Activated B cell treated with CpG ODN at 0.5 μM for 24 hours (primary cell): ENCODE measurements around the gene TRIM49. TPM values are rescaled to one million over a fixed set of nuclear protein-coding genes. Genes with fewer than 3 reads are reported as not detected.
"Not testable (repeated sequence)": the region's sequence is repeated elsewhere in the genome, so short reads cannot be mapped to it uniquely, and the experiment has no call there.

Experiments used
- ATAC-seq: fragments of 200-7000 bp; cut with Tn5 transposase; one replicate; pipeline ENCODE4 v1.10.0; 2021; ENCODE audit warnings: low read depth, mild to moderate bottlenecking, moderate library complexity
- CTCF ChIA-PET: fragments of 350-600 bp; sonication (Branson Sonifier 250); formaldehyde crosslinking; loops from one replicate; lab custom pipeline; 2021; ENCODE audit warnings: antibody characterized with exemption; lab: Charles Lee
- POLR2A ChIA-PET: fragments of 350-600 bp; sonication (Branson Sonifier 250); formaldehyde crosslinking; loops from one replicate; lab custom pipeline; 2021; ENCODE audit warnings: antibody characterized with exemption; lab: Charles Lee
- DNase-seq: peaks from one replicate; pipeline ENCODE4 v3.0.0; 2022
- H3K27ac Mint-ChIP-seq: one replicate; pipeline ENCODE4 v1.8.0; 2020; ENCODE audit warnings: mixed read lengths
- H3K27me3 Mint-ChIP-seq: one replicate; pipeline ENCODE4 v1.8.0; 2021; ENCODE audit warnings: mixed read lengths
- H3K36me3 Mint-ChIP-seq: one replicate; pipeline ENCODE4 v1.8.0; 2021; ENCODE audit warnings: low read depth, mixed read lengths
- H3K4me1 Mint-ChIP-seq: one replicate; pipeline ENCODE4 v1.8.0; 2021; ENCODE audit warnings: mixed read lengths
- H3K4me3 Mint-ChIP-seq: one replicate; pipeline ENCODE4 v1.8.0; 2020; ENCODE audit warnings: mild to moderate bottlenecking, mixed read lengths
- H3K9me3 Mint-ChIP-seq: one replicate; pipeline ENCODE4 v1.8.0; 2020; ENCODE audit warnings: mixed read lengths
- intact Hi-C: fragments of 100-400 bp; cut with micrococcal nuclease; formaldehyde crosslinking; loops from one replicate; pipeline ENCODE4 v1.15.1; 2024
- total RNA-seq: library from RNA; stranded (reverse); gene quantifications from 2 replicates; pipeline ENCODE4 v1.2.3, GENCODE V29; 2022

TRIM49 gene, protein sequence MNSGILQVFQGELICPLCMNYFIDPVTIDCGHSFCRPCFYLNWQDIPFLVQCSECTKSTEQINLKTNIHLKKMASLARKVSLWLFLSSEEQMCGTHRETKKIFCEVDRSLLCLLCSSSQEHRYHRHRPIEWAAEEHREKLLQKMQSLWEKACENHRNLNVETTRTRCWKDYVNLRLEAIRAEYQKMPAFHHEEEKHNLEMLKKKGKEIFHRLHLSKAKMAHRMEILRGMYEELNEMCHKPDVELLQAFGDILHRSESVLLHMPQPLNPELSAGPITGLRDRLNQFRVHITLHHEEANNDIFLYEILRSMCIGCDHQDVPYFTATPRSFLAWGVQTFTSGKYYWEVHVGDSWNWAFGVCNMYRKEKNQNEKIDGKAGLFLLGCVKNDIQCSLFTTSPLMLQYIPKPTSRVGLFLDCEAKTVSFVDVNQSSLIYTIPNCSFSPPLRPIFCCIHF
- not detected in 2 replicates for total RNA-seq

DNA sequence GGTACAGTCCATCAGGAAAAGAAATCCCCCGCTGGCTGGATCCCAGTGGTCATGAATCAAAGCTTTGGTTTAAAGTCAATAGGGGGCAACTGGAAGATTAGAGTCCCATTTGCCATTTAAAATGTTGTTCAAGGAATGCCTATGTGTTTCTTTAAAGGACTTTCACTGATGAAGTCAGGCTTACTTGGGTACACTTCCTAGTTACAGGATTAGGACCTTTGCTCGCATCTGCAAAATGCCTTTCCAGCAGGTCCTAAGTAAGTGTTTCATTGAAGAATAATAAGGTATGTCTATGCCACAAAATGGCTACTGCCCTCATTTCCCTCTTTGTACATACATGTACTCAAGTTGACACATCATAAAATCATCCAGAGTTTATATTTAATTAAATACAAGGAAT lies at the start of gene TRIM49:
TSS of gene TRIM49 (minus strand) at position 101 of the 400 bp plus-strand sequence. CDS start 4,106 bp downstream, outside the sequence.
- H3K4me3 Mint-ChIP-seq, H3K27ac Mint-ChIP-seq, DNase-seq, intact Hi-C loops, H3K9me3 Mint-ChIP-seq, H3K4me1 Mint-ChIP-seq, H3K27me3 Mint-ChIP-seq, CTCF ChIA-PET, ATAC-seq, POLR2A ChIA-PET, H3K36me3 Mint-ChIP-seq: not testable (repeated sequence)

DNA sequence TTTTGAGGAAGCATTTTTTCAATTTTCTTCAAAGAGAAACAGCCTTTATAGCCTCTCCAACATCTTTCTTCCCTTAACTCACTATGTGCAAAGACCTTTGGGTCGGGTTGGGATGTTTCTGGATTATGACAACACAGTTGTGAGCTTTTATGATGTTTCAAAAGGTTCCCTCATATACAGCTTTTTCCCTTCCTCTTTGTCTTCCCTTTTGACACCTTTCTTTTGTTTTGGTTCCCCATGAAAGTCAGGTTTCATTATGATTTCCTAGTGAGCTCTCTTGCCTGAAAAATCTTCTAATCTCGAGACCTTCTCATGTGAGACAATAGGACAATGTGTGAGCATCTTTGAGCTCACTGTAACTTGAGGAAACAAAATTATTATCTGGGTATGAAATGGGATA lies 18.3 kb upstream of the TRIM49 start:
- intact Hi-C loops, POLR2A ChIA-PET, H3K36me3 Mint-ChIP-seq, DNase-seq, H3K27me3 Mint-ChIP-seq, ATAC-seq, H3K9me3 Mint-ChIP-seq, H3K4me3 Mint-ChIP-seq, H3K4me1 Mint-ChIP-seq, H3K27ac Mint-ChIP-seq, CTCF ChIA-PET: not testable (repeated sequence)

DNA sequence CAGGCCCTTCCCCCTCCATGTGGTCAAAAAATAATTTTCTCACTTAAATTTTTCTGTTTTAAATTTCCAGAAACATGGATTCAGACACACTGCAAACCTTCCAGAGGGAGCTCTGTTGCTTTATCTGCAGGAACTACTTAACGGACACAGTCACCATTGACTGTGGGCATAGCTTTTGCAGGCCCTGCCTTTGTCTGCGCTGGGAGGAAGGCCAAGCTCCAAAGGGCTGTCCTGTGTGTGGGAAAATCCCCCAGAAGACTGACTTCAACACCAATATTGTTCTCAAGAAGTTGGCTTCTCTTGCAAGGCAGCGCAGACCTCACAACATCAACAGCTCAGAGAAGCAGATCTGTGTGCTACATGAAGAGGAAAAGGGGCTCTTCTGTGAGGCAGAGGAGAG lies 11.6 kb upstream of the TRIM49 start:
- POLR2A ChIA-PET, H3K27ac Mint-ChIP-seq, intact Hi-C loops, H3K4me1 Mint-ChIP-seq, H3K27me3 Mint-ChIP-seq, ATAC-seq, H3K4me3 Mint-ChIP-seq, H3K36me3 Mint-ChIP-seq, H3K9me3 Mint-ChIP-seq, DNase-seq, CTCF ChIA-PET: not testable (repeated sequence)

DNA sequence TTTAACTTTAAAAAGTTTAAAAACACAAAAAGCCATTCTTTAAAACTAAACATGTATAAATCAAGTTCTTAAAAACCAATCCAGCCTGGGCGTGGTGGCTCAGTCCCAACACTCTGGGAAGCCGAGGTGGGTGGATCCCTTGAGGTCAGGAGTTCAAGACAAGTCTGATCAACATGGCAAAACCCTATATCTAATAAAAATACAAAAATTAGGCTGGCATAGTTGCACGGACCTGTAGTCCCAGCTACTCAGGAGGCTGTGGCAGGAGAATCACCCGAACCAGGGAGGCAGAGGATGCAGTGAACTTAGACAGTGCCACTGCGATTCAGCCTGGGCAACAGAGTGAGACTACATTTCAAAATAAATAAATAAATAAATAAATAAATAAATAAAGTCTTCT lies 5.2 kb upstream of the TRIM49 start:
- CTCF ChIA-PET, intact Hi-C loops, H3K27me3 Mint-ChIP-seq, POLR2A ChIA-PET, H3K27ac Mint-ChIP-seq, DNase-seq, H3K4me3 Mint-ChIP-seq, H3K36me3 Mint-ChIP-seq, H3K9me3 Mint-ChIP-seq, H3K4me1 Mint-ChIP-seq, ATAC-seq: not testable (repeated sequence)

DNA sequence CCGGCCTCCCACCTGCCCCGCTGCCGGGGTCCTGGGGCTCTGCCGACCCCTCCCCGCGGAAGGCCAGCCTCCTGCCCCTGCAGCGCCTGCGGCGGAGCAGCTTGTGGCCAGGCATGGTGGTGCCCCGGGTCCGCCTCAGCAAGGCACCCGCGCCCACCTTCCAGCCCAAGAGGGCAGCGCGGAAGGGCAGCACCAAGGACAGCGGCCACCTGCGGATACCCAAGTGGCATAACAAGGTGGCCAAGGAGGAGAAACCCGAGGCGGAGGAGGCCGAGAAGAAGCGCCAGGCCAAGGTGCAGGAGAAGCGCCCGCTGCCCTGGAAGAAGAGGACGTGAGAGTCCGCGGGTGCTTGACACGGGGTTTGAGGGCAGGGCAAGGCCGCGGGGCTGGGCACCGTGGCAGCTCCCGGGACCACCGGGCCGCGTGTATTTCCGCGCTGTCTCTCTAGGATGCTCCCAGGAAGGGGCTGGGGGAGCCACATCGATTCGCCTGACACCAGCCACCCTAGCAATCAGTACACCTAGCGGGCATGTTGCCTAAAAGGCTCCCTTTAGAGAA lies 20.8 kb downstream of the TRIM49 start:
- H3K4me3 Mint-ChIP-seq, H3K27me3 Mint-ChIP-seq, intact Hi-C loops, ATAC-seq, H3K4me1 Mint-ChIP-seq, POLR2A ChIA-PET, CTCF ChIA-PET, H3K9me3 Mint-ChIP-seq, H3K36me3 Mint-ChIP-seq, DNase-seq, H3K27ac Mint-ChIP-seq: not testable (repeated sequence)

DNA sequence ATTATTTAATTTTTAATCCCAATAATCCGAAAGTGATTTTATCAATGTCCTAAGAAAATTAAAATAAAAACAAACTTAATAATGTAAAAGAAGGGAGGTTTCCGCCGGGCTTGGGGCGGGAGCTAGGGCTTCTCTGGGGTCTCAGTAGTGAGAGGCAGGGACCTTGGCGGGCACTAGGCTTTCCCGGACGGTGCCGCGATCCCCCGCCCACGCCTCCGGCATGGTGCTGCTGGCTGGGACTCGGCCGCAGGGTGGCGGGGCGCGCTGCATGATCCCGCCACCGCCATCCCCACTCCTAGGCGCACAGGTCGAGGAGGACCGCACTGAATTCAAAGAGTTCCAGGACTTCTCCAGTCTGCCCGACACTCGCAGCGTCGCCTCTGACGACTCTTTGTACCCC lies 22.6 kb downstream of the TRIM49 start:
- DNase-seq, ATAC-seq, intact Hi-C loops, H3K27ac Mint-ChIP-seq, POLR2A ChIA-PET, H3K27me3 Mint-ChIP-seq, H3K36me3 Mint-ChIP-seq, H3K4me3 Mint-ChIP-seq, H3K9me3 Mint-ChIP-seq, H3K4me1 Mint-ChIP-seq, CTCF ChIA-PET: not testable (repeated sequence)

DNA sequence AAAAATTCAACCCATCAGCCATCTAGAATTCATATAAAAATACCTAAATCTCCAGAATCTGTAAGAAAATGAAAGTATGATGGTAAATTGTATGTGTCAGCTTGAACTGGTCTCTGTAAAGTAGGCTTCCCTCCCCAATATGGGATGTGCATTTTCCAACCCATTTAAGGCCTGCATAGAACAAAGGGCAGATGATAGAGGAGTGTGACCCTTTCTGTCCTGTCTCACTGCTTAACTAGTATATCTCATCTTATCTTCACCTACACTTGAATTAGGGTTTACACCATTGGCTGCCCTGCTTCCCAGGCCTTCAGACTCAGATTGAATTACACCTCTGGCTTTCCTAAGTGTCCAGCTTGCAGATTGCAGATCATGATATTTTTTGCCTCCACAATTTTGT lies 57.6 kb downstream of the TRIM49 start:
- H3K36me3 Mint-ChIP-seq, H3K27me3 Mint-ChIP-seq, CTCF ChIA-PET, POLR2A ChIA-PET, H3K4me1 Mint-ChIP-seq, H3K9me3 Mint-ChIP-seq, DNase-seq, ATAC-seq, intact Hi-C loops, H3K4me3 Mint-ChIP-seq, H3K27ac Mint-ChIP-seq: not testable (repeated sequence)

Other genes starting within 250 kb of the TRIM49 start
- gene TRIM77, start 98.3 kb downstream of the TRIM49 start, total RNA-seq, result not detected in 2 replicates
- gene TRIM64B, start 69.9 kb upstream of the TRIM49 start, total RNA-seq, result not detected in 2 replicates
- not detected in 2 replicates for gene TRIM49D1, start 113.7 kb upstream of the TRIM49 start, total RNA-seq
- not detected in 2 replicates for gene TRIM49D2, start 115.5 kb upstream of the TRIM49 start, total RNA-seq
- not detected in 2 replicates for gene TRIM64, start 157.5 kb upstream of the TRIM49 start, total RNA-seq
- not detected in 2 replicates for gene TRIM49C, start 222.5 kb upstream of the TRIM49 start, total RNA-seq